ENCODE results near the gene LTA. TPM values are rescaled to one million over a fixed set of nuclear protein-coding genes. Genes with fewer than 3 reads are reported as not detected.
A peak's percentile ranks its signal among the peaks of the same experiment; 100 is the strongest.

Gene LTA
- total RNA-seq, 1 donor from 2014 or later, result 0.22 TPM

DNA sequence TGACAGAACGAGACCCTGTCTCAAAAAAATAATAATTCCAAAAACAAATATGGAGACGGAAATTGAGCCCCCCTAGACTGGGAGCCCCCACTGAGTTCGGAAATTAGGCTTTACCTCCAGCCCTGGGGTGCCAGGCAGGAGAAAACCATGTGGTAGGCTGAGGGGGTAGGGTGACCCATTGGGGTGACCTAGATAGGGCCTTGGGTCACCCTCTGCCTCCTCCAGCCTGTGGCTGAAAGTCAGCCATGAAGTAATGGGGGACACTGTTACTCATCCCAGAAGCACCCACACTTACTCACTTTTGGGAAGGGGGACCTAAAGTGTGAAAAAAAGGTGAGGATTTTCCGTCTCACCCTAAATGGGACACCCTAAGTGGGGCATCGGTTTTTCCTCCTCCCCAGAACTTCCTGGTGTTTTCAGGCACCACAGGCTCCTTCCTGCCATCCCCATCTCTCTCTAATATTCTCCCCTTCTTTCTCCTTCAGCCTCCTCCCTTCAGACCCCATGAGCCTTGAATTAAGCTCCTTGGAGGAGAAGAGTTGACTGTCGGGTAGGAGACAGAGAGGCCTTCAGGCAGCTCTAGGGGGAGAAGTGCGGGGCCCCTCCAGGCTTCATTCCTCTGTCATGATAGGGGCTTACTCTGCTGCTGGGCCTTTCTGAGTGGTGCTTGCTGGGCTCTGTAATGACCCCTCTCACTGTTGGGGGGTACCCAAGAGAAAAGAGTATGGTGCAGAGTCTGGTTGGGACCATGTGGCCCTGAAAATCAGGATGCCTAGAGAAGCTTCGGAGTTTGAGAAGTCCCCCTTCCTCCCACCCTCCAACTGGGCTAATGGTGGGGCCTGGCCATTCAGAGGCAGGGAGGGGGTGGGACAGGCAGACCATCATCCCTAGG is 7.7 kb downstream of the LTA start:
- no peaks in the 10 kb centered on the region for H3K9me3 Mint-ChIP-seq
- H3K27ac Mint-ChIP-seq, result no peak overlapping the region
- peaks cover 36% of the 10 kb centered on the region for H3K27me3 Mint-ChIP-seq
- no peaks in the 10 kb centered on the region for H3K36me3 Mint-ChIP-seq
- TF ChIP-seq, protein P1, sequence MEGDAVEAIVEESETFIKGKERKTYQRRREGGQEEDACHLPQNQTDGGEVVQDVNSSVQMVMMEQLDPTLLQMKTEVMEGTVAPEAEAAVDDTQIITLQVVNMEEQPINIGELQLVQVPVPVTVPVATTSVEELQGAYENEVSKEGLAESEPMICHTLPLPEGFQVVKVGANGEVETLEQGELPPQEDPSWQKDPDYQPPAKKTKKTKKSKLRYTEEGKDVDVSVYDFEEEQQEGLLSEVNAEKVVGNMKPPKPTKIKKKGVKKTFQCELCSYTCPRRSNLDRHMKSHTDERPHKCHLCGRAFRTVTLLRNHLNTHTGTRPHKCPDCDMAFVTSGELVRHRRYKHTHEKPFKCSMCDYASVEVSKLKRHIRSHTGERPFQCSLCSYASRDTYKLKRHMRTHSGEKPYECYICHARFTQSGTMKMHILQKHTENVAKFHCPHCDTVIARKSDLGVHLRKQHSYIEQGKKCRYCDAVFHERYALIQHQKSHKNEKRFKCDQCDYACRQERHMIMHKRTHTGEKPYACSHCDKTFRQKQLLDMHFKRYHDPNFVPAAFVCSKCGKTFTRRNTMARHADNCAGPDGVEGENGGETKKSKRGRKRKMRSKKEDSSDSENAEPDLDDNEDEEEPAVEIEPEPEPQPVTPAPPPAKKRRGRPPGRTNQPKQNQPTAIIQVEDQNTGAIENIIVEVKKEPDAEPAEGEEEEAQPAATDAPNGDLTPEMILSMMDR (conservative IDR thresholded peaks at IDR 0.05), result no peak
- peak overlapping the region; percentile 96 for H3K4me3 Mint-ChIP-seq
- no peak for DNase-seq (ENCODE audit: extremely low spot score, unreplicated experiment)
- peaks cover 9% of the 10 kb centered on the region for H3K4me1 Mint-ChIP-seq (ENCODE audit: unreplicated experiment)

DNA sequence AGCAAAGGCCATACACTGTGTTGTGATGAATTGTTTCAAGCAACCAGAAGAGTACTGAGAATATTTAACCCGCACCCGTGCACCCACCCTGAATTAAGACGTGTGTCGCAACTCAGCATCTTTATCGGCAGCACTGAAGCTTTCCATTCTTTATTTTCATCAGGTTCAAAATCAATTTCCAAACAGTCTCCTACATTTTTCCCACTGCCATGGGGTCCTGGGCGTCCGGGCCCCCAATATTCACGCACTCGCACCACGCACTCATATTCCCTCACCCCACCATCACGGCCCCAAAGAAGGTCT is 8.3 kb downstream of the LTA start:
- no peaks in the 10 kb centered on the region for H3K36me3 Mint-ChIP-seq
- H3K27ac Mint-ChIP-seq, result no peak overlapping the region
- peaks cover 35% of the 10 kb centered on the region for H3K27me3 Mint-ChIP-seq
- H3K9me3 Mint-ChIP-seq, result no peaks in the 10 kb centered on the region
- DNase-seq (ENCODE audit: extremely low spot score, unreplicated experiment), result no peak
- H3K4me3 Mint-ChIP-seq, result peak overlapping the region; percentile 96
- peaks cover 9% of the 10 kb centered on the region for H3K4me1 Mint-ChIP-seq (ENCODE audit: unreplicated experiment)
- TF ChIP-seq, protein P1 (conservative IDR thresholded peaks at IDR 0.05), result no peak

DNA sequence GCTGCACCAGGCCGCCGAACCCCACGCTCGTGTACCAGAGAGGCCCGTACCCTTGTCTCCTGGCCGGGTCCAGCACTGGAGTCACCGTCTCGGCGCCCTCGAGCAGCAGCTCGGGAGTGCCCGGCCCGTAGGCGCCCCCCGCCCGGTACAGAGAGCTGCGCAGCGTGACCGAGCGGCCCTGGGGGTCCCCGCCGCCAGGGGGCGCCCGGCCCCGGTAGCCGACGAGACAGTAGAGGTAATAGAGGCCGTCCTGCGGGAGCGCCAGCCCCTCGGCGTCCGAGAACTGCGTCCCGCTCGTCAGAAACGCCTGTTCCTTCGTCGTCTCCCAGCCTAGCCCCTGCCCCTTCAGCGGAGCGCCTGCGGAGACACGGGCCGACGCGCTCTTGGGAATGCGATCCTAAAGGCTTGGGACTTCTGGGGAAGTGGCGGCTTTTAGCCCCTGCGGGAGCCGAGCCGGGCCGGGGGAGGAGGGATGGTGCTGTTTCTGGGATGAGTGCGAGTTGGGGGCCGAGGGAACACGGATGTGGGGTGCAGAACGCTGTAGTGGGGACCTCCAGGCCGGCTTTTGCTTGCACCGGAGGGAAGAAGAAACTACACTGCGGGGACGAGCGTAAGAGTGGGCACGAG is 8.8 kb downstream of the LTA start:
- peak; percentile 94 for DNase-seq (ENCODE audit: extremely low spot score, unreplicated experiment)
- no peaks in the 10 kb centered on the region for H3K9me3 Mint-ChIP-seq
- peak overlapping the region; percentile 96 for H3K4me3 Mint-ChIP-seq
- TF ChIP-seq, protein P1 (conservative IDR thresholded peaks at IDR 0.05), result peak; percentile 100
- H3K36me3 Mint-ChIP-seq, result no peaks in the 10 kb centered on the region
- H3K27me3 Mint-ChIP-seq, result peaks cover 35% of the 10 kb centered on the region
- H3K4me1 Mint-ChIP-seq (ENCODE audit: unreplicated experiment), result peaks cover 9% of the 10 kb centered on the region
- H3K27ac Mint-ChIP-seq, result peak overlapping the region; percentile 87

DNA sequence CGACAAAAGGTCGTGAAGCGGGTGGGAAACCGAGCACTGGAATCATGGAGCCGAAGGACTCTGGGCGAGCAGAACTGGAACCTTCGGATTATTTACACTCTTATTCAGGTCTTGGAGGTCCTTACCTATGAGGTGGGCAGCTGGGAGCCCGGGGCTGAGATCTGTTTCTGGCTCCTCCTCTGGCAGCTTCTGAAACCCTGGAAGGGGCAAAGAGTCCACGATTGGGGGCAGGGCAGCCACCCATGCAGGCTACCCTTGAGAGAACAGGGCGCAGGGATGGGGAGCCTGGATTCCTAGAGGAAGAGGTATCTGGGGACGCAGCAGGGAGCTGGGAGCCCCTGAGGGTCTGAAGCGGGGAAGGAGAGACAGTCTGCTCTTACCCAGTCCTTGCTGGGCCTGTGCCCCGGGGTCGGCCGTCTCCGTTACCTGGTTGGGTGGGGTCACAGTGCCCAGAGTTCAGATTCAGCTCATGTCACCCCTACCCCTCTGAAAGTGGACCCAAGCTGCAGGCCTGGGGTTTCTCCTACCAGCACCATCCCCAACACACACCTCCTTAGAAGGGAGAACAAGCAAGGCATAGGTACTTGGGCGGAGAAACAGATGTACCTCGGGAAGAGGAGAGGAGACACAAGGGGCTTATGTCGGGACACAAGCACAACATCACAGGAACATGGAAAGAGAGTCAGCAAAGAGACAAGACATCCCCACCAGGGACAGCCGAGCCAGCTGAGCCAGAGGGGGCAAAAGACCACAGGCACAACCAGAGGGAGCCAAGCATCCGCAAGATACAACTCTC is 9.5 kb downstream of the LTA start:
- no peaks in the 10 kb centered on the region for H3K36me3 Mint-ChIP-seq
- peak overlapping the region; percentile 87 for H3K27ac Mint-ChIP-seq
- H3K27me3 Mint-ChIP-seq, result peaks cover 28% of the 10 kb centered on the region
- H3K4me1 Mint-ChIP-seq (ENCODE audit: unreplicated experiment), result peaks cover 9% of the 10 kb centered on the region
- DNase-seq (ENCODE audit: extremely low spot score, unreplicated experiment), result no peak
- peak overlapping the region; percentile 96 for H3K4me3 Mint-ChIP-seq
- TF ChIP-seq, protein P1 (conservative IDR thresholded peaks at IDR 0.05), result no peak
- no peaks in the 10 kb centered on the region for H3K9me3 Mint-ChIP-seq

DNA sequence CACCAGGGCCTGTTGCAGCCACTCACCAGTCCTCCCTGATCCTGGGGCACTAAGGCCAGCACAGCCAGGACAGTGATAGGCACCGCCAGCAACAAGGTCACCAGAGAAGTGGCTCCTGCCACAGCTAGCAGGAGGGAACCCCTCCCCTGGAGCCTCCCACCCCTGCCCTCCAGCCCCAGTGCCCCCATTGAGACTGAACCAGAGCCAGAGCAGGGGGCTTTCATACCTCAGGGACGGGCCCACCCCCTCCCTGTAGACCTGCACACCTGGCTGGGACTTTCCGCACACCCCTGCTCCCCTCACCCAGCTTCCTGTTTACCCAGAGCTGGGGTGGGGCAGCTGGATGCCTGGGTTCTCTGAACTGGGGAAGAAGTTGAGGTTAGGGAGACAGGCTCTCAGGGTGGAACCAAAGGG is 10.1 kb downstream of the LTA start, which contains the start of gene LTB:
LTB (minus strand) TSS at position 195 of the 414 bp plus-strand sequence; CDS start at position 188, 7 bp downstream.
- H3K27ac Mint-ChIP-seq, result peak within 1 kb of the TSS; percentile 87
- H3K9me3 Mint-ChIP-seq, result no peaks in the 10 kb centered on the region
- peaks cover 29% of the 10 kb centered on the region for H3K27me3 Mint-ChIP-seq
- no peaks in the 10 kb centered on the region for H3K36me3 Mint-ChIP-seq
- peak within 1 kb of the TSS; percentile 96 for H3K4me3 Mint-ChIP-seq
- TF ChIP-seq, protein P1 (conservative IDR thresholded peaks at IDR 0.05), result no peak
- DNase-seq (ENCODE audit: extremely low spot score, unreplicated experiment), result no peak
- H3K4me1 Mint-ChIP-seq (ENCODE audit: unreplicated experiment), result peaks cover 9% of the 10 kb centered on the region
